GM18951 (cell line): ENCODE measurements around the gene TTYH2.
"Not testable (repeated sequence)": the region's sequence is repeated elsewhere in the genome, so short reads cannot be mapped to it uniquely, and the experiment has no call there.

Experiments
- POLR2A ChIP-seq: IDR thresholded peaks from 4 replicates; pipeline ENCODE4 v1.6.1; 2011; ENCODE audit warnings: mild to moderate bottlenecking; ENCODE audit not compliant: insufficient read length, insufficient read depth; ENCODE audit errors: extremely low read depth
- in situ Hi-C: fragments of 300-500 bp; cut with MboI; formaldehyde crosslinking; loops from one replicate; pipeline ENCODE4 v1.12.0; 2022; ENCODE audit warnings: low sequenced_read_pairs, mixed read lengths, inconsistent platforms; ENCODE audit not compliant: unreplicated experiment

Gene TTYH2

DNA sequence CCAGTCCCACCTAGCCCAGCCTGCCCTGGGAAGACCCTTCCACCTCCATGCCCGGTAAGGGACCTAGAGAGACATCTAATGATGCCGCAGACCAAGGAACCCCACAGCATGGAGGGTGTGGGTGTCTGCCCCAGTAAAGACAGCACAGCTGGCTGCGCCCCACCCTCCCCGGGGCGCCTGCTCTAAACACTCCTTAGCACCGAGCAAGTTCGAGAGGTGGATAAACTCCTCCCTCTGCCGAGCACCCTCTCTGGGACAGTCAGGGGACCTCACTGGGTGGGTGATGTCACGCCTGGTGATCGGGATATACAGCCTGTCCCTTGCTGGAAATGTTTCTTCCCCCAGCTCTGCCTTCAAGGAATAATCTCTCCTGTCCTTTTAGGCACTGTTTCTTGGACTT is 43.9 kb downstream of the TTYH2 start:
- in situ Hi-C loops, result no loop called here
- TF ChIP-seq POLR2A, result no peak

DNA sequence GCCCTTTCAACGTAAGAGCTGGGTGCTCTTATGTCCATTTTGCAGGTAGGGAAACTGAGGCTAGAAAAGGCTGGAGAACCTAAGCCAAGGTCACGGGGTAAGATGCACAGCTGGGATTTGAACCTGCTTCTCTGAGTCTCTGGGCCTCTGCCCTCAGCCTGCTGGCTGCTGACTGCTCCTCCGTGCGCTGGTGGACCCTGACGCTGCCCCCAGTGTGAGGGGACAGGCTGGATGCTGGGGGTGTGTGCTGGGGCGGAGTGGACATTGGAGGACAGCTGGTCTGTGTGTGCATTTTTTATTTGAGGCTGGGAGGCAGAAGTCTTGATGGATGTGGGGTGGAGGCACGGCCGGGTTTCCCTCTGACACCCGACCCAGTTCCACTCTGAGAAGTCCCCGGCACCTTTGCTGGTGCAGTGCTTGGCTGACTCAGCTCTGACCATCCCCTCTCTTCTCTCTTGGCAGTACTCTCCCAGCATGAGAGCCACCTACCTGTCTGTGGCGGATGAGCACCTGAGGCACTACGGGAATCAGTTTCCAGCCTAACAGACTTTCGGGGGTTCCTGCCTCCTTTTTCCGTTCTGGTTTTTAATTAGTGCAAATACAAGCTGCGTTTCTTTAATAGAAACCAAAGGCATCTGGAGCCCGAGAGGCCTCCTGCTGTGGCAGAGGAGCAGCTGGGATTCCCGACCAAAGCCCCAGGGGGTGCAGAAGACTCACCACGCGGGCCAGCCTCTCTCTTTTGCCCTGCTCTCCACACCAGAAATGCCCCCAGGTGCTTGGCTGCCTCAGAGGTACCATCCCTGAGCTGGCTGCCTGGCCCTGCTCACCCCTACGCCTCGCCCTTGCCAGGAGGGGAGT is 46.5 kb downstream of the TTYH2 start:
- TF ChIP-seq POLR2A, result no peak
- in situ Hi-C loops, result no loop called here

DNA sequence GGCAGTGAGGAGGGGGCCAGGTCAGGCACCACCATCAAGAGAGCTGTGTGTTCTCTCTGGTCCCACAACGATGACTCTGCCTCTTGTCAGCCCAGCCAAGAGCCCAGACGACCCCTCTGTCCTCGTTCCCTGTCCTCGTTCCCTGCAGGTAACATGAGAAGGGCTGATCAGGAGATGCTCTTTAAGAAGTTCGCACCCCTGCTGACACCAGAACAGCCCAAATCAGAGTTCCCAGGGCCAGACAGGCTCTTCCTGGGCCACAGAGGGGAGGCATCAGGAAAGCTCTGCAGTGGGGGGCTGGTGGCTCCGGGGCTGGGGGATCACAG is 47.1 kb downstream of the TTYH2 start:
- no peak for TF ChIP-seq POLR2A
- in situ Hi-C loops, result no loop called here

DNA sequence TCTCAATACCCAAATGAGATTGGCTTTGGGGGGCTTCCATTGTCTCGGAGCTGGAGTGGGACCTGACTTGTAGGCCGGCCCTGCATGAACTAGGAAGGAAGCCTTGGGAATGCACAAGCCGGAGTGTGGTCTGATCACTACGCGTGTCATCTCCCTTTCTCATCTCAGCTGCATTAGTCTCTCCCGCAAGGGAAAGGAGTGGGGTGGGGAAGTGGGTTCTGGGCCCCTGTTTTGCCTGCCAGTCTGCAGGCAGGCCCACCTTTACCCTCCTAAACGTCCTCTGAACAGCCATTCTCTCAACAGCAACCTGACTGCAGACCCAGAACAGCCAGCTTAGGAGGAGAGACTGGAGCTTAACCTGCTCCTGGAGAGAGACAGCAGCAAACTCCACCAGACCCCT is 49.2 kb downstream of the TTYH2 start:
- in situ Hi-C loops, result no loop called here
- TF ChIP-seq POLR2A, result no peak

DNA sequence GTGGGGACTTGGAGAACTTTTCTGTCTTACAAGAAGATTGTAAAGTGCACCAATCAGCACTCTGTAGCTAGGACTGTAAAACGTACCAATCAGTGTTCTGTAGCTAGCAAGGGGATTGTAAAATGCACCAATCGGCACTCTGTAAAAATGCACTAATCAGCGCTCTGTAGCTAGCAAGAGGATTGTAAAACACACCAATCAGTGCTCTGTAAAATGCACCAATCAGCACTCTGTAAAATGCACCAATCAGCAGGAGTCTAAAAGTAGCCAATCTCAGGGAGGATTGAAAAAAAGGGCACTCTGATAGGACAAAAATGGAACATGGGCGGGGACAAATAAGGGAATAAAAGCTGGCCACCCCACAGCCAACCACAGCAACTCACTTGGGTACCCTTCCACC is 53.7 kb downstream of the TTYH2 start:
- in situ Hi-C loops, result not testable (repeated sequence)

DNA sequence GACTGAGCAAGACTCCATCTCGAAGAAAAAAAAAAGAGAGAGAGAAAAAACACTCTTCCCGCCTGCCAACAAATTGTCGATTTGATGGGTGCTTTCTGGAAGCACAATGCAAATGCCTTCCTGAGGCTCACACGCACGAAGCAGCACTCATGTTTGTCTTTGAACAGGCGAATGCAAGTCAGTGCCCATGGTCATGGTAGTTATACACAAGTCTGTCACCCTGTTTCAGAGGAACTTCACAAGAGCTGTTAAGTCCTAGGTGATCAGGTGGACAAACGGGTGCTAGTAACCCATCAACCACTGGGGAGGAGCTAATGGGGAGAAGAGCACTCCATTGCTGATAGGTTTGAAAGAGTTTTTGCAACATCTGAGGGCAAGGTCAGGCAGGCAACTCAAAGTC is 54.2 kb downstream of the TTYH2 start:
- in situ Hi-C loops, result no loop called here
- no peak for TF ChIP-seq POLR2A

DNA sequence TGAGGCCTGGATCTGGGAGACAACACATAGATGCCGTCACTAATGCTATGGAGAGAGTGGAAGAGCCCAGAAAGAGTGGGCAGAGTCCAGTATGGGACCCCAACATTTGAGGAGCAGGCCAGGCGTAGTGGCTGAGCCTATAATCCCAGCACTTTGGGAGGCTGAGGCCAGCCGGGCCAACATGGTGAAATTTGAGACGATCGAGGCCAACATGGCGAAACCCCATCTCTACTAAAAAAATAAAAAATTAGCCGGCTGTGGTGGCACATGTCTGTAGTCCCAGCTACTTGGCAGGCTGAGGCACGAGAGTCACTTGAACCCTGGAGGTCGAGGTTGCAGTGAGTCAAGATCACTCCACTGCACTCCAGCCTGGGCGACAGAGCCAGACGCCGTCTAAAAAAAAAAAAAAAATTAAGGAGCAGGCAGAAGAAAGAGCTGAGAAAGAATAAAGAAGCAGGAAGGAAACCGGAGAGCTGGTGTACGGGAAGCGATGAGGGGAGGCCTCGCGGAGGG is 54.7 kb downstream of the TTYH2 start:
- TF ChIP-seq POLR2A, result no peak
- in situ Hi-C loops, result no loop called here

DNA sequence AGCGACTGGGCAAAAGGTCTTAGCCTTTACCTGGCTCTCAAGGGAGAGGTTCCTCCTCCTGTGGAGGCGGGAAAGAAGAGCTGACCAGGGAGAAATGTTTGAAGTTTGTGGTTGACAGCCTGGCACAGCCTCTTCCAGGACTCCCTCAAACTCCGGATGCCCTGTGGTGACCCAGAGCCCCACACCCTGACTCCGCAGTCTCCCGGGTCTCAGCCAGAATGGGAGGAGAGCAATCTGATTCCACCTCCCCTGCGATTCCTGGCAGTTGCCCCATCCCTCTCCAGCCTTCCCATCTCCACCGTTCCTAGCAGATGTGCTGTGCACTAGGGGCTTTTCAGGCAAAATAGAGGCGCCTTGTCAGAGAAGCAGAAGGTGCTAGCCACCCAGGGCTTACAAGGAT is 55.2 kb downstream of the TTYH2 start:
- no peak for TF ChIP-seq POLR2A
- in situ Hi-C loops, result no loop called here

DNA sequence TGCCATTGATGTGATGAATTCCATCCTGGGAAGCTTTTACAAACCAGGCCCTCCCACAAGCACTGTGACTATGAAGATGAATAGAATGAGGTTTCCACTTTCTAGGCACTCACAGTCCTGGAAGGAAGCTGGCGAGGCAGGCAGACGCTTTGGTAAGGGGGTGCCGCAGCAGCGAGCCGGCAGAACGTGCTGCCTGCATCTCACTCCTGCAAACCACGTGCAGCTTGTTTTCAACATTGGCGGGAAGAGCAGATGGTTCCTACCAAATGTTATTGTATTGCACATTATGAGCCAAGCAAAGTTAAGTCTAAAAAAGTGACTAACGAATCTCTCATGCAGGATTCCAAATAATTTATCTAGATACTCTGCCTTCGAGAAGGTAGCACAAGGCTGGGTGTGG is 57.0 kb downstream of the TTYH2 start:
- TF ChIP-seq POLR2A, result no peak

DNA sequence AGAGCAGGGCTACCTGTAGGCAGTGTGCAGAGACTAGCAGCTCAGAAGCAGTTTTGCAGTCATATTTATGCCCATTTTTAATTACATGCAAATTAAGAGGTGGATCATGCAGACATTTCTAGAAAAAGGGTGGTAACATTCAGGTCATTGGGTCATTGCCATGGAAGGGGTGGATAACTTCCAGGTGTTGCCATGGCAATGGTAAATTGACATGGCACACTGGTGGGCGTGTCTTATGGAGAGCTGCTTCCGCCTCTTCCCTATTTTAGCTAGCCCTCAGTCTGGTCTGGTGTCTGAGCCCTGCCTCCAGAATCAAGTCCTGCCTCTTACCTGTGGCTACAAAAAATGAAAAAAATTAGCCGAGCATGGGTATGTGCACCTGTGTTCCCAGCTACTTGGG is 57.9 kb downstream of the TTYH2 start:
- no peak for TF ChIP-seq POLR2A
- in situ Hi-C loops, result no loop called here

More for the DNA sequence above, 57.0 kb downstream of the TTYH2 start:
- in situ Hi-C loops, result no loop called here

DNA sequence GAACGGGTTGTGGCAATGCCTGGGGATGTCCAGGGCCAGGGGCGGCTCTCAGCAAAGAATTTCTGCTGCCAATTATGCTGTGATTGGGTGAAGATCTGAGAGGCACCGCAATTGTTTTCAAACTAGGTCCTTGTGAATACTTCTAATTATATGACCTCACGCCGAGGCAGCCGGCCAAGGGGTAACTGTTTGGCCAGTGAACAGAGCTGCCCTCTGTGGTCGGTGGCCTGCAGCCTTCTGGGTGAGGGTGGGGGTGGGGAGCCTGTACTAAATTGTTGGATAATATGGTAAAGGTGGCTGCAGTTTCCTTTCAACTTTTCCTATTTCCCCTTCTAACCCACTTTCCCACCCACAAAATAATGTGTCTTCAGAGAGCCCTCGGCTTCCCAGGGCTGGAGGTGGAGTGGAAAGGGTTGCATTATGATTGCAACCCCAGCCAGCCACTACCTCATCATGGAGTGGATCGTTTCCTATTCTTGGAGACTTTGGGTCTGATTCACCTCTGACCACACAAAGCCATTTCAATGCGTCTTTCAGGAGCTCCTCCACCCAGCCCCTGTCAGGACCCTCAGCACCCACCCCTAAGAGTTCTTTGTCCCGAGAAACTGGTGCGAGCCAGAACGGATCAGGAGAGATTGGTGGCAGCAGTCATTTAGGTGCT is 58.7 kb downstream of the TTYH2 start:
- in situ Hi-C loops, result no loop called here
- TF ChIP-seq POLR2A, result no peak

DNA sequence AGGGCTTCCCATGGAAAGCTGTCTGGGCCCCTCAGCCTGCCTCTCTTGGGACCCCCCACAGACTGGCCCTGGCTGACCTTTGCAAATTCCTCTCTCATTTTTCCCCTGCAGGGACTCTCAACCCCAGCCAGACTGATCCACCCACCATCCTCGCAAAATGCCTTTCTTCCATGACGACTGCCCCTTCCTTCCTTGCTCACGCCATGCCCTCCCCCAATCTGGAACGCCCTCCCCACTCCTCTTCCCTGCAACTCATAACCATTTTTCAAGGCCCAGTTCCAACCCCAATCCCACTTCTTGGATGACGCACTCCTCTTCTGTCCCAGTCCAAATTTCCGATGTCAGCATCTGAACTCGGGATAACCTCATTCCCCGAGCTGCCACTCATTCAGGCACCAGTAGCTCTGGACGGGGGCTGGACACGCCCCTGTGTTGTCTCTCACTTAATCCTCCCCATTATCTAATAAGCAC is 59.4 kb downstream of the TTYH2 start:
- TF ChIP-seq POLR2A, result no peak
- in situ Hi-C loops, result no loop called here

DNA sequence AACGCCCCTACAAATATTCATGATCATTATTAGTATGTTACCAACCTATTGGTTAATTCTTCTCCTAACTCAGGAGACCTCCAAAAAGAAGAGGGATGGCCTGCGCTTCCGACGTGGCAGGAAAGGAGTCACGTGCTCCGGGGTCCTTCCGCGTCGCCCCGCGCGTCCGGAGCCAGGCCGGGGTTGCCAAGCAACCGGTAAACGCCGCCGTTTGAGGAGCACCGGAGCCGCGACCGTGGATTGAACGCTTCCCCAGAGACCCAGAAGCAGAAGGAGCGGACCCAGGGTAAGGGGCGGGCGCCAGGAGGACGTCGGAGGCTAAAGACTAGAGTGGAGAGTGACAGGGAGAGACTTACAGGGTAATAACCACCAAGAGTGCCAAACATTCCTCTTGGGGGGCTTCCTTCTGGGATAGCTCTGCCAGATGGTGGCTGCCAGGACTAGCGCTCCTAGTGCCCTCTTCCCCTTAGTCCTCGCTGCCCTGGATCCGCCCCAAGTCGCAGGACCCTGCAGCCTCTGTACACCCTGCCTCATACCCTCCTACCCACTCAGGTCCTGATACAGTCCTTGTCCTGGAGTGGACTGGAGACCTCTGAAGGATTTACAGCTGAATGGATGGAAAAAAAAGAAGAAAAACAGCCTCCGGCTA is 60.8 kb downstream of the TTYH2 start, which contains the start of gene DNAI2:
TSS of gene DNAI2 (plus strand) at position 175 of the 649 bp plus-strand sequence. CDS start 7,584 bp downstream, outside the sequence.
- TF ChIP-seq POLR2A, result no peak
- in situ Hi-C loops, result no loop called here
